Measurements from ENCODE around the gene ETS1.

Gene ETS1

GRCh38 chr11:128594226-128594625 lies 6.9 kb upstream of the ETS1 start:
- DNase-seq (ENCODE audit: low read depth in 2 of 2), result no peak

GRCh38 chr11:128593281-128593680 lies 5.9 kb upstream of the ETS1 start:
- no peak for DNase-seq (ENCODE audit: low read depth in 2 of 2)

GRCh38 chr11:128592454-128592853 lies 5.1 kb upstream of the ETS1 start:
- DNase-seq (ENCODE audit: low read depth in 2 of 2), result no peak

- no peak for DNase-seq (ENCODE audit: low read depth in 2 of 2)
These were observed 3.2 kb upstream of the ETS1 start for GRCh38 chr11:128590587-128590986.

GRCh38 chr11:128589998-128590397 lies 2.6 kb upstream of the ETS1 start:
- no peak for DNase-seq (ENCODE audit: low read depth in 2 of 2)

GRCh38 chr11:128588093-128588492 lies 735 bp upstream of the ETS1 start:
- no peak for DNase-seq (ENCODE audit: low read depth in 2 of 2)

GRCh38 chr11:128586689-128587088 lies 669 bp downstream of the ETS1 start:
- DNase-seq (ENCODE audit: low read depth in 2 of 2), result no peak

- DNase-seq (ENCODE audit: low read depth in 2 of 2), result no peak
These were observed 1.7 kb downstream of the ETS1 start for GRCh38 chr11:128585498-128586238.

GRCh38 chr11:128584253-128584652 lies 3.1 kb downstream of the ETS1 start:
- no peak for DNase-seq (ENCODE audit: low read depth in 2 of 2)

GRCh38 chr11:128582496-128583366 lies 4.6 kb downstream of the ETS1 start:
- no peak for DNase-seq (ENCODE audit: low read depth in 2 of 2)

- DNase-seq (ENCODE audit: low read depth in 2 of 2), result no peak
These were observed 5.6 kb downstream of the ETS1 start for GRCh38 chr11:128581561-128582272.

- no peak for DNase-seq (ENCODE audit: low read depth in 2 of 2)
These were observed 6.7 kb downstream of the ETS1 start for GRCh38 chr11:128580612-128581011.

GRCh38 chr11:128579798-128580504 lies 7.4 kb downstream of the ETS1 start:
- DNase-seq (ENCODE audit: low read depth in 2 of 2), result no peak

GRCh38 chr11:128576555-128576954 lies 10.8 kb downstream of the ETS1 start:
- DNase-seq (ENCODE audit: low read depth in 2 of 2), result no peak

GRCh38 chr11:128575961-128576350 lies 11.4 kb downstream of the ETS1 start:
- DNase-seq (ENCODE audit: low read depth in 2 of 2), result no peak

- no peak for DNase-seq (ENCODE audit: low read depth in 2 of 2)
These were observed 12.0 kb downstream of the ETS1 start for GRCh38 chr11:128575174-128575960.

GRCh38 chr11:128574576-128575011 lies 12.8 kb downstream of the ETS1 start:
- DNase-seq (ENCODE audit: low read depth in 2 of 2), result no peak

- no peak for DNase-seq (ENCODE audit: low read depth in 2 of 2)
These were observed 13.7 kb downstream of the ETS1 start for GRCh38 chr11:128573638-128574037.

GRCh38 chr11:128572965-128573364 lies 14.4 kb downstream of the ETS1 start:
- no peak for DNase-seq (ENCODE audit: low read depth in 2 of 2)

GRCh38 chr11:128570632-128571031 lies 16.7 kb downstream of the ETS1 start:
- no peak for DNase-seq (ENCODE audit: low read depth in 2 of 2)

- DNase-seq (ENCODE audit: low read depth in 2 of 2), result no peak
These were observed 18.1 kb downstream of the ETS1 start for GRCh38 chr11:128569291-128569690.
